NCI-H82 (cell line): ENCODE results near the gene OLFML2A.
"Not testable (repeated sequence)": the region's sequence is repeated elsewhere in the genome, so short reads cannot be mapped to it uniquely, and the experiment has no call there.

Source experiments
- DNase-seq: peaks from one replicate; lab custom pipeline; 2025; lab: John Stamatoyannopoulos, UW

OLFML2A gene

GRCh38 chr9:124776954-124777648 is at the start of gene OLFML2A:
TSS of gene OLFML2A (plus strand) at chr9:124777133. CDS start at chr9:124777271, 138 bp downstream.
- peak; percentile 65 for DNase-seq

GRCh38 chr9:124730772-124731171 is 46.2 kb upstream of the OLFML2A start:
- DNase-seq: no peak

DNA sequence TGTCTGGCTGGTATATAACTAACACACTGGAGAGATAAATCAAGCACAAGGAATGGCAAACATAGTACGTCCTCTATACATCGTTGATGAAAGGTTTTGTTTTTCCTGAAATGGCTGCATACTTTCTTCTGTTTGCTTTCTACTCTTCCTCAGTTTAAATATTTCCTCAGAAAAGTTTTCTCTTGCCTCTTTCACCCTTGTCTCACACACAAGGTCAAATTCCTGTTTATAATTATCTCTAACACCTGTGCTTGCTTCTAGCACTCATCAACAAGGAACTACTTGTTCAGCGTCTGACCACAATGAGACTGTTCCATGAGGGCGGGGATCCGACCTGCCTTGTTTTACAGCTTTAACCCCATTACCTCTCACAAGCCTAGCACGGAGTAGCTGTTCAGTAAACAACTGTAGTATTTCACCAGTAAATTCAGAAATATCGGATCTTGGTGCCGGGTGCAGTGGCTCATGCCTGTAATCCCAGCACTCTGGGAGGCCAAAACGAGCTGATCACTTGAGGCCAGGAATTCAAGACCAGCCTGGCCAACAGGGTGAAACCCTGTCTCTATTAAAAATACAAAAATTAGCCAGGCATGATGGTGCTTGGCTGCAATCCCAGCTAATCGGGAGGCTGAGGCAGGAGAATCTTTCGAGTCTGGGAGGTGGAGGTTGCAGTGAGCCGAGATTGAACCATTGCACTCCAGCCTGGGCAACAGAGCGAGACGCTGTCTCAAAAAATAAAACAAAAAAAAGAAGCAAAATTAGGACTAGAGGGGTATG is 42.8 kb upstream of the OLFML2A start:
- DNase-seq: no peak

DNA sequence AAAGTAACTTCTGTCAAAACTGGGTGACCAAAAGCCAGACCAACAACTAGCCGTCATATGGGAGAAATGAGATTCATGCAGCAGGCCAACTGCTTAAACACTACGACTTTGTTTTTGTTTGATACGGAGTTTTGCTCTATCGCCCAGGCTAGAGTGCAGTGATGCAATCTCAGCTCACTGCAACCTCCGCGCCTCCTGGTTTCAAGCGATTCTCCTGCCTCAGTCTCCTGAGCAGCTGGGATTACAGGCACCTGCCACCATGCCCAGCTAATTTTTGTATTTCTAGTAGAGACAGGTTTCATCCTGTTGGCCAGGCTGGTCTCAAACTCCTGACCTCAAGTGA is 42.2 kb upstream of the OLFML2A start:
- DNase-seq: not testable (repeated sequence)

GRCh38 chr9:124735121-124735520 is 41.8 kb upstream of the OLFML2A start:
- DNase-seq: no peak

GRCh38 chr9:124738075-124738474 is 38.9 kb upstream of the OLFML2A start:
- DNase-seq: not testable (repeated sequence)

DNA sequence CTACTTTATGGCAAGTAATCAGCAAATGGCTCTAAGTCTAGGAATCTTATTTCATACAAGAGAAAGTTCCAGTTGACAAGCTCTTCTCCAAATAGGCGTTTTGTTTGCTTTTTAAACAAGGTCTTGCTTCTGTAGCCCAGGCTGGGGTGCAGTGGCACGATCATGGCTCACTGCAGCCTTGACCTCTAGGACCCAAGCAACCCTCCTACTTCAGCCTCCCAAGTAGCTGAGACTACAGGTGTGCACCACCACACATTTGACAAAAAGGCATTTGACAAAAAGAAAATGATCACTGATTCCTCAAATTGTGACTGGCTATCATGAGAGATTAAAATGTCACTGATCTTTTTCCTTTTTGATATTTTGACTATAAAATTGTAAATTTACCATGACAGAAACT is 37.6 kb upstream of the OLFML2A start:
- DNase-seq: no peak

DNA sequence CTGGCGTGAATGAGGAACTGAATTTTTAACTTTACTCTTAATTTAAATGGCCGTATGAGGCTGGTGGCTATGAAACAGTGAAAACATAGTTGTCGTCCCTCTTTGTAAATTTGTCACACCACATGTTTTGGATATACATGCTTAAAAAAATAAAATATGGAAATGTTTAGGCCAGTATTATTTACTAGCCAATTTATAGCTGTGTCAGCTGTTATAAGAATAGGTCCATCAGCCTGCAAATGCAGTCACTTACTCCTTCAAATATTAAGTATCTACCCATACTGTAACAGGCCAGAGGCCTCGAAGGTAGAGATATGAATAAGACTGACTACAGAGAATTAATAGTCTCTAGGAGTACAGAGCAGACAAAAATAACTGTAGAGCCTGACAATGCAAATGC is 35.8 kb upstream of the OLFML2A start:
- DNase-seq: no peak

DNA sequence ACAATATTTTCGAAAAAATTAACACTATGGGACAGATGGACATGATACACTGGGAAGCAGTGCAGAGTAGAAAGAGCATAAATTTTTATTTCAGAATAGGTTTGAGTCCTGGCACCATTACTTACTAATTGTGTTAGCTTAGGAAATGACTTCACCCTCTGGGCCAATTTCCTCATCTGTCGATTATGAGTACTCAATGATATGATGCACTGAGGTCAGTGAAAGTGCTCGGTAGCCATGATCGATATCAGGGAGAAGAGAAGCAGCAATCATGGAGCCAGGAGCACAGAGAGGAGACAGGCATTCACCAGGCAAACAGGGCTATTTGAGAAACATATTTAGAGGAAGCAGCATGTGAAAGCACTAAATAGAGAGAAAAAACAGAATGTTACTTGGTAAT is 35.3 kb upstream of the OLFML2A start:
- DNase-seq: no peak

DNA sequence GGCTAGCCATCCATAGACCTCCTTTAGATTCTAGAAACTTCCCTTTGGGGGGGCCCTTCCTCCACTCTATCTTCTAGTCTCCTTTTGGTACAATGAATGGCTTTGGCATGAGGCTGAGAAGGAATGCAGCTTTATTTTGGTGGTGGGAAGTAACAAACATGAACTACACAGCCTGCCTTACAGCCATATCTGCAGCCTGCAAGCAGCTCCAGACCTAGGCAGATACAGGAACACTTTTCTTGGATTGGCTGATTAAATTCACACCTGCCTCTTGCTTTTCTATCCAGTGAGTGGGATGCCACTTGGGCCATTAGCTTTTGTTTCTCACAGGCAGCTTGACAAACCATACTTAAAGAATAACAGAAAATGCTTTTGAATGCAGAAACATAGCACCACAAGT is 34.0 kb upstream of the OLFML2A start:
- no peak for DNase-seq

- no peak for DNase-seq
Measured at GRCh38 chr9:124743686-124744348, 33.1 kb upstream of the OLFML2A start.

GRCh38 chr9:124747065-124747464 is 29.9 kb upstream of the OLFML2A start:
- no peak for DNase-seq

DNA sequence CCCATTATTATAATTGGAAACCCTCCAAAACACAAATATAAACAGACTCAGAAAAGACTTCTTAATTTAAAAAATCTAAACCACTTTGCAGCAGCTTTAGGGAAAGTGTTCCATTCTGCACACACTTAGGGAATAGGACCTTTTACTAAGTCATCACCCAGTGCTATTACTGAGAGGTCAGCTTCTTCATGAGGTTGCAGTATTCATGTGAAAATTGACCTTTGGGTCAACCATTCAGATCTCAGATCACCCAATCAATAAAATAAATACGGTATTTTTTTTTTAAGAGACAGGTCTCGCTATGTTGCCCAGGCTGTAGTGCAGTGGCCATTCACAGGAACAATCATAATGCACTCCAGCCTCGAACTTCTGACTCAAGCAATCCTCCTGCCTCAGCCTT is 27.6 kb upstream of the OLFML2A start:
- DNase-seq: no peak

DNA sequence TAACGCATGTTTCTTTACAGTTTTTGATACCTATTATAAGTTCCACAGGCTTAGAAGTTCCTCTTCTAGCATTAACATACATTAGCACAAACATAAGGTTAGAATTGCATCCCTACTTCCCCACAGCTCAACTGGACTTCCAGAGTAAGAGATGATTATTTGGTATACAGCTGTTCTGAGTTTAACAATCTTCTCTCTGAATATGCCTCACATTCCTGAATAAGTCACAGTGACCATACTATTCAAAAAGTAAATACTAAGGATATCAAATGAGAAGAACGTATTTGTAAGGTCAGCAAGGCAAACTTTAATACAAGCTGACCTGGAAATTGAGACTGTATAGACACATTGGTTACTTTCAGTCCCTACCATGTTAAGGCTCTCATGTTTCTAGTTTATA is 27.2 kb upstream of the OLFML2A start:
- DNase-seq: no peak

DNA sequence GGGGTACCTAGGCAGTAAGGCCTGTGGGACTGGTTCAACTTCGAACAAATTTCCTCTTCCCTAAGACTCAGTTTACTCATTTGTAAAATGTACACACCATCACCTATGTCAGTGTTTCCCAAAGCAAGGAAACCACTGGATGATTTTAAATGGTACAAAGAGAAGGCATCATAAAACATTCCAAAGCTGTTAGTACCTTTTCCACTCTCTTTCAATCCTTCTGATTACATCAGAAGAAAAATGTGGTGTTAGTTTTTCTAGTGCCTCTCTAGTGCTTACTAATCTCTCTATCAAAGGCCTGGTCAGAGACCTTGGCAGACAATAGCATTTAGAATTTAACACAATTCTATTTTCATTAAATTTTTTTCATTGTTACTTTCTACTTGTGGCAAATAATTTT is 24.0 kb upstream of the OLFML2A start:
- DNase-seq: no peak

DNA sequence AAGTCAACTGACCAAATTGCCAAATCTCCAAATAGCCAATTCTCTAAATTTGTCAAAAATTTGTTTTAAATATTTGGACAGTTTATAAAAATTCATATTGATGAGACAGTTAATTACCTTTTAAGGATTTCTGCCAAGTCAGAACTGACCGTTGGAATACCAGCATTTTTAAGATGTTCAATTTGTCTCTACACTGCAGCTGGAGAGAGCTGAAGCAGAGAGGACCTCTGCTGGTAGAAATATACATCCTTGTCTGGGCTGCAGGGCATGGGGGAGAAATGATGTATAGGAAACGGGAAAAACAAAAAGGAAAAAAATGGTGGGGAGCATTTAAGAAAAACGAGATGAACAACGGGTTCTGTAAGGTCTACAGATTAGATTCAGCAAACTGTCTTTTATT is 22.6 kb upstream of the OLFML2A start:
- no peak for DNase-seq

DNA sequence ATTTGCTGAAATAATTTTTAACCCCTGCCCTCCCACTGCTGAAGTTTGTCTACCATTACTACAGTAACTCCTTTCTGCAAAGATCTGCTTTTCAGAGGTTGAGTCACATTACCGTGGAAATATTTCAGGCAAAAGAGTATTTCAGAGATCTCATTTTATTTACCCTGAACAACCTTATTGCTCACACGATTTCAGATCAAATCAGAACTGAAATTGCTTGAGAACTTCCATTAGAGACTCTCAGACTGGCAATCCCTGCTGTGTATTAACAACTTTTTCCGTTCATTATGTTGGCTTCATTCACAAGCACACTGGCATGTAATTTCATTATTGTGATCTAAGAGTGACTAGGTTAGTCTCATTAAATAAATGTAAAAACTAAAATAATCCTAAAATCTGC is 21.9 kb upstream of the OLFML2A start:
- no peak for DNase-seq

GRCh38 chr9:124756011-124756410 is 20.9 kb upstream of the OLFML2A start:
- no peak for DNase-seq

DNA sequence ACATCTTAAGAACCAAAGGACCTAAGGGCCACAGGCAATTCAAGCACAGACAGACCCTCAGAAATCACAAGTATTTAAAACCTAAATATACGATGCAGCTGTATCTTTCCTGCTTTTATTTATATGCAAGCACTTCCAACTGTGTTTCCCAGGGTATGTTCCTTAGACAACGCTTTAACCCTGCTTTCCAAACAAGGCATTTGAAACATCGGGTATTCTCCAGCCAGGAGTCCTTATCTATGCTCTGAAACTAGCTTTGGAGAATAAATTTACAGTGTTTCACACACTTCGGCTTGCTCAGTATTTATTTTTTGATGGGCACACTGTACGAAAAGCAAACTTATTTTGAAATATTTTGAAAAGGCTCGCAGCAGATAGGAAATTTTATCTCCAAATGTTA is 19.3 kb upstream of the OLFML2A start:
- DNase-seq: no peak

- DNase-seq: no peak
Measured at GRCh38 chr9:124758061-124758460, 18.9 kb upstream of the OLFML2A start.

DNA sequence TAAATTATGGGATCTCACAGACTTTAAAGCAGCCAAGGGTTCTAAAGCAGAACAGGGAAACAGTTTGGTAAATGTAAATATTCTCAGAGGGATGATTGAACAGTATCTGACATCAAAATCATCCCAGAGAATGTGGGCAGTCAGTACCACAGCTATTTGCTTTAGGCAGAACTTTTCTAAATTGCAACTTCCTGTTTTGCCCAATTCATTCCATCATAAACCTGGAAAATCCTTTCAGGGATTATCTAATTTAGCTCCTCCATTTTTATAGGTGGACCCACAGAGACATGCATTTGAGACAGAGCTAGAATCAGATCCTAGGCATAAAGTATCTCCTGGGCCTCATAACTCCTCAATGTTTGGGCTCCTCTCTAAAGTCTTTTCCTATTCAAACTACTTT is 18.2 kb upstream of the OLFML2A start:
- no peak for DNase-seq

GRCh38 chr9:124759327-124759726 is 17.6 kb upstream of the OLFML2A start:
- DNase-seq: no peak

DNA sequence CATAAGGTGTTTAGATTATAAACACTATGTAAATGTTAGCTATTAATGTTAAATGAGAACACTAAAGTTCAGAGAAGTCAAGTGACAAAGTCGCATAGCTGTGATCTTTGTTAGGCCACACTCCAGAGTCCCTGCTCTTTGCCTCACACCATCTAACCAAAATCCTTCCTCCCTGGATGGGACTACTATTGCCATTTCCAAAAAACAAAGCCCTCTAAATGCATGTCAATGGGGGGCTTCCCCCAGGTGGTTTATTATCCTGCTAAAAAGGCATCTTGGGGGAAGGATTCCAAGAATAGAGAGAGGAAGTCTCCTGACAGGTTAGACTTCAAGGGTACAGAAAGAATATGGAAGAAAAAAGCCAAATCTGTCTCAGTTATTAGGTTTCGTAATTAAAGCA is 16.2 kb upstream of the OLFML2A start:
- DNase-seq: no peak
